H1 (cell line): Measurements from ENCODE around the gene SLC17A4. TPM values are rescaled to one million over a fixed set of nuclear protein-coding genes. Genes with fewer than 3 reads are reported as not detected.

Experiments used
- CEBPB ChIP-seq: IDR thresholded peaks from 2 replicates; pipeline ENCODE4 v1.6.1; 2012; ENCODE audit warnings: low read depth, low read length
- CTBP2 ChIP-seq: IDR thresholded peaks from 2 replicates; pipeline ENCODE4 v1.7.0; 2011; ENCODE audit warnings: borderline replicate concordance, mild to moderate bottlenecking, moderate library complexity, mixed read lengths, low read length; ENCODE audit not compliant: insufficient read depth, insufficient read length
- GTF2F1 ChIP-seq: IDR thresholded peaks from 2 replicates; pipeline ENCODE4 v1.6.1; 2012; ENCODE audit warnings: low read depth, low read length, improper control_type of control experiment, borderline replicate concordance
- JUND ChIP-seq: IDR thresholded peaks from 2 replicates; pipeline ENCODE4 v1.6.1; 2011; ENCODE audit warnings: mild to moderate bottlenecking, improper control_type of control experiment, low read length
- MAX ChIP-seq: IDR thresholded peaks from 2 replicates; pipeline ENCODE4 v1.6.1; 2012; ENCODE audit warnings: inconsistent platforms
- NANOG ChIP-seq: IDR thresholded peaks from 2 replicates; pipeline ENCODE4 v1.6.1; 2011; ENCODE audit warnings: low read length, low read depth, mild to moderate bottlenecking, inconsistent platforms; ENCODE audit not compliant: insufficient read depth, poor library complexity, severe bottlenecking
- RNF2 ChIP-seq: fragments of 200-900, 300-1000 bp; sonication (generic); IDR thresholded peaks from 2 replicates; pipeline ENCODE4 v1.7.1; 2016; ENCODE audit warnings: borderline replicate concordance, low read depth, mild to moderate bottlenecking, antibody characterized with exemption, low read length; ENCODE audit not compliant: poor library complexity, severe bottlenecking; ENCODE audit errors: missing control alignments
- SAP30 ChIP-seq: fragments of 300-600 bp; sonication (generic); IDR thresholded peaks from 2 replicates; pipeline ENCODE4 v1.7.1; 2012; ENCODE audit warnings: low read length, moderate library complexity, mild to moderate bottlenecking, inconsistent platforms; ENCODE audit not compliant: insufficient read depth, insufficient replicate concordance
- SIRT6 ChIP-seq: IDR thresholded peaks from one replicate; pipeline ENCODE4 v1.7.1; 2012; ENCODE audit warnings: low read length, inconsistent platforms
- SP2 ChIP-seq: IDR thresholded peaks from 2 replicates; pipeline ENCODE4 v1.6.1; 2012; ENCODE audit warnings: mild to moderate bottlenecking, low read length, inconsistent platforms
- polyA plus RNA-seq, 7 experiments: library from polyadenylated mRNA; depleted of rRNA in 3 of 7; stranded (reverse) in 5 of 7; unstranded in 2 of 7; fragments of >200 nt in 5 of 7; fragments of 200-250 nt in 2 of 7; gene quantifications; 1 replicate in 5 of 7; 2 replicates in 1 of 7; 4 replicates in 1 of 7; pipeline versions ENCODE4 v1.2.1 to v1.2.3, GENCODE V29; 2011 to 2013; ENCODE audit warnings: missing spikeins in 2 of 7, mixed read lengths in 2 of 7
- total RNA-seq: library from RNA; stranded (reverse); fragmentation: NEBNext Ultra II Directional; extraction: Animal tissue kit (Norgen Biotek cat#: 25700); gene quantifications from 2 replicates; pipeline ENCODE4 v1.2.1, GENCODE V29; 2021
- TF ChIP-seq, protein P1 (sequence below): fragments of 300-600 bp; sonication (generic); IDR thresholded peaks from 2 replicates; pipeline ENCODE4 v1.7.1; 2012; ENCODE audit warnings: low read length, moderate library complexity, mild to moderate bottlenecking, inconsistent platforms; ENCODE audit not compliant: insufficient replicate concordance

Gene SLC17A4
- total and polyA plus RNA-seq, 2 of the 8 experiments (the other 6 are each of a cell fraction or from before 2014, with no cell fraction given) = not detected

DNA sequence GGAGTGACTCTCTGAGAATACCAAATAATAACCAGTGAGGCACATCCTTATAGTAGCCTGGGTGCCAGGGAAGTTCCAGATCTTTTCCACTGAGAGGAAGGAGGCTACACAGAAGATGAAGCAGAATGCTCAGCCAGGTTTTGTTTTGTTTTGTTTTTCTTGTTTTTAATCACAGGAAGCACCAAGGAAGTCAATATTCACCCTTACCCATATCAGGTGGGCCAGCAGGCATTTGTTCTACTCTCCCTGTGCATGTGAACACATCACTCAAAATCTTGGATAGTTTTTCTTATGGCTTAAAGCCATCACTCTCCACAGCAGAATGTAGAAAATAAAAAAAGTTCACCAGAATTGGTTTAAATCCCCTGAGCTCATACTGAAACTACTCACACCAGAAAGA lies 66.8 kb downstream of the SLC17A4 start (continued):
- TF ChIP-seq, protein P1, sequence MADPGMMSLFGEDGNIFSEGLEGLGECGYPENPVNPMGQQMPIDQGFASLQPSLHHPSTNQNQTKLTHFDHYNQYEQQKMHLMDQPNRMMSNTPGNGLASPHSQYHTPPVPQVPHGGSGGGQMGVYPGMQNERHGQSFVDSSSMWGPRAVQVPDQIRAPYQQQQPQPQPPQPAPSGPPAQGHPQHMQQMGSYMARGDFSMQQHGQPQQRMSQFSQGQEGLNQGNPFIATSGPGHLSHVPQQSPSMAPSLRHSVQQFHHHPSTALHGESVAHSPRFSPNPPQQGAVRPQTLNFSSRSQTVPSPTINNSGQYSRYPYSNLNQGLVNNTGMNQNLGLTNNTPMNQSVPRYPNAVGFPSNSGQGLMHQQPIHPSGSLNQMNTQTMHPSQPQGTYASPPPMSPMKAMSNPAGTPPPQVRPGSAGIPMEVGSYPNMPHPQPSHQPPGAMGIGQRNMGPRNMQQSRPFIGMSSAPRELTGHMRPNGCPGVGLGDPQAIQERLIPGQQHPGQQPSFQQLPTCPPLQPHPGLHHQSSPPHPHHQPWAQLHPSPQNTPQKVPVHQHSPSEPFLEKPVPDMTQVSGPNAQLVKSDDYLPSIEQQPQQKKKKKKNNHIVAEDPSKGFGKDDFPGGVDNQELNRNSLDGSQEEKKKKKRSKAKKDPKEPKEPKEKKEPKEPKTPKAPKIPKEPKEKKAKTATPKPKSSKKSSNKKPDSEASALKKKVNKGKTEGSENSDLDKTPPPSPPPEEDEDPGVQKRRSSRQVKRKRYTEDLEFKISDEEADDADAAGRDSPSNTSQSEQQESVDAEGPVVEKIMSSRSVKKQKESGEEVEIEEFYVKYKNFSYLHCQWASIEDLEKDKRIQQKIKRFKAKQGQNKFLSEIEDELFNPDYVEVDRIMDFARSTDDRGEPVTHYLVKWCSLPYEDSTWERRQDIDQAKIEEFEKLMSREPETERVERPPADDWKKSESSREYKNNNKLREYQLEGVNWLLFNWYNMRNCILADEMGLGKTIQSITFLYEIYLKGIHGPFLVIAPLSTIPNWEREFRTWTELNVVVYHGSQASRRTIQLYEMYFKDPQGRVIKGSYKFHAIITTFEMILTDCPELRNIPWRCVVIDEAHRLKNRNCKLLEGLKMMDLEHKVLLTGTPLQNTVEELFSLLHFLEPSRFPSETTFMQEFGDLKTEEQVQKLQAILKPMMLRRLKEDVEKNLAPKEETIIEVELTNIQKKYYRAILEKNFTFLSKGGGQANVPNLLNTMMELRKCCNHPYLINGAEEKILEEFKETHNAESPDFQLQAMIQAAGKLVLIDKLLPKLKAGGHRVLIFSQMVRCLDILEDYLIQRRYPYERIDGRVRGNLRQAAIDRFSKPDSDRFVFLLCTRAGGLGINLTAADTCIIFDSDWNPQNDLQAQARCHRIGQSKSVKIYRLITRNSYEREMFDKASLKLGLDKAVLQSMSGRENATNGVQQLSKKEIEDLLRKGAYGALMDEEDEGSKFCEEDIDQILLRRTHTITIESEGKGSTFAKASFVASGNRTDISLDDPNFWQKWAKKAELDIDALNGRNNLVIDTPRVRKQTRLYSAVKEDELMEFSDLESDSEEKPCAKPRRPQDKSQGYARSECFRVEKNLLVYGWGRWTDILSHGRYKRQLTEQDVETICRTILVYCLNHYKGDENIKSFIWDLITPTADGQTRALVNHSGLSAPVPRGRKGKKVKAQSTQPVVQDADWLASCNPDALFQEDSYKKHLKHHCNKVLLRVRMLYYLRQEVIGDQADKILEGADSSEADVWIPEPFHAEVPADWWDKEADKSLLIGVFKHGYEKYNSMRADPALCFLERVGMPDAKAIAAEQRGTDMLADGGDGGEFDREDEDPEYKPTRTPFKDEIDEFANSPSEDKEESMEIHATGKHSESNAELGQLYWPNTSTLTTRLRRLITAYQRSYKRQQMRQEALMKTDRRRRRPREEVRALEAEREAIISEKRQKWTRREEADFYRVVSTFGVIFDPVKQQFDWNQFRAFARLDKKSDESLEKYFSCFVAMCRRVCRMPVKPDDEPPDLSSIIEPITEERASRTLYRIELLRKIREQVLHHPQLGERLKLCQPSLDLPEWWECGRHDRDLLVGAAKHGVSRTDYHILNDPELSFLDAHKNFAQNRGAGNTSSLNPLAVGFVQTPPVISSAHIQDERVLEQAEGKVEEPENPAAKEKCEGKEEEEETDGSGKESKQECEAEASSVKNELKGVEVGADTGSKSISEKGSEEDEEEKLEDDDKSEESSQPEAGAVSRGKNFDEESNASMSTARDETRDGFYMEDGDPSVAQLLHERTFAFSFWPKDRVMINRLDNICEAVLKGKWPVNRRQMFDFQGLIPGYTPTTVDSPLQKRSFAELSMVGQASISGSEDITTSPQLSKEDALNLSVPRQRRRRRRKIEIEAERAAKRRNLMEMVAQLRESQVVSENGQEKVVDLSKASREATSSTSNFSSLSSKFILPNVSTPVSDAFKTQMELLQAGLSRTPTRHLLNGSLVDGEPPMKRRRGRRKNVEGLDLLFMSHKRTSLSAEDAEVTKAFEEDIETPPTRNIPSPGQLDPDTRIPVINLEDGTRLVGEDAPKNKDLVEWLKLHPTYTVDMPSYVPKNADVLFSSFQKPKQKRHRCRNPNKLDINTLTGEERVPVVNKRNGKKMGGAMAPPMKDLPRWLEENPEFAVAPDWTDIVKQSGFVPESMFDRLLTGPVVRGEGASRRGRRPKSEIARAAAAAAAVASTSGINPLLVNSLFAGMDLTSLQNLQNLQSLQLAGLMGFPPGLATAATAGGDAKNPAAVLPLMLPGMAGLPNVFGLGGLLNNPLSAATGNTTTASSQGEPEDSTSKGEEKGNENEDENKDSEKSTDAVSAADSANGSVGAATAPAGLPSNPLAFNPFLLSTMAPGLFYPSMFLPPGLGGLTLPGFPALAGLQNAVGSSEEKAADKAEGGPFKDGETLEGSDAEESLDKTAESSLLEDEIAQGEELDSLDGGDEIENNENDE = no peak
- TF ChIP-seq CEBPB (no peak), CTBP2 (no peak), SP2 (no peak), NANOG (no peak), MAX (no peak), JUND (no peak), GTF2F1 (no peak), SIRT6 (no peak), RNF2 (no peak), SAP30 (no peak)
